ENCODE results near the gene TBCE.
A peak's percentile ranks its signal among the peaks of the same experiment; 100 is the strongest.

TBCE gene

DNA sequence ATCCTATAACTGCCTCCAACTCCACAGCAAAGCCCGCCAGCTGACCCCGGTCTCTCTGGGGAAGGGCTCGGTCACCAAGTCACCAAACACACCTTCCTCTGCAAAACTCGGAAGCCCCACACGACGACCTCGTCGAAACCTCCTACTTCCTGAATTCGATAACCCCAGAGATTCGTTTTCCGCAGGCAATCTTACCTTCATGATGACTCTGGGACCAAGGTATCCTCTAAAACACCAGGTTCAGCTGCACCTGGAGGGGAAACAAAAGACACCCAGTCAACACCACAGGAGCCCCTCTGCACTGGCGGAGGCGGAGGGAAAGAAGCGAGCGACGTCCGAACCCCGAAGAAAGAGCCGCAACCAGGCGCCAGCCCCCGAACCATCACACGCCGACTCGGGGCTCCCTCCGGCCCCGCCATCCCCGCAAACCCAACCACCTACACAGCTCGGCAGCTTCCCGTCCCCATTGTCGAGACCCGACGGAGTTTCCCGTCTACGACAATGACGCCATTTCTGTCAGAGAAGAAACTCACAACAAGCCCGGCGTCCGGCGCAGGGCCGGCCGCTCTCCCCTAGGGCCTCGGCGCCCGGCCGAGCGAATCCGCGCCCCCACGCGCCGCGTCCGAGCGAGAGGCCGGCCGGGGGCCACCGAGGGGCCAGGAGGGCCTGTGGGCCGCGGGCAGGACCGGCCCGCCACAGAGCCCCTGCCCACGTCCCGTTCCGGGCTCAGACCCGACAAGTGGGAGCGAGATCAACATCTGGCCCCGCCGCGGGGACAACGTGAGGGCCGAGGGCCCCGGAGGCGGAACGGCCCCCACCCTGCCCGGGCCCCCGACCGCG, 40.3 kb upstream of the TBCE start:
- TF ChIP-seq, protein P1, sequence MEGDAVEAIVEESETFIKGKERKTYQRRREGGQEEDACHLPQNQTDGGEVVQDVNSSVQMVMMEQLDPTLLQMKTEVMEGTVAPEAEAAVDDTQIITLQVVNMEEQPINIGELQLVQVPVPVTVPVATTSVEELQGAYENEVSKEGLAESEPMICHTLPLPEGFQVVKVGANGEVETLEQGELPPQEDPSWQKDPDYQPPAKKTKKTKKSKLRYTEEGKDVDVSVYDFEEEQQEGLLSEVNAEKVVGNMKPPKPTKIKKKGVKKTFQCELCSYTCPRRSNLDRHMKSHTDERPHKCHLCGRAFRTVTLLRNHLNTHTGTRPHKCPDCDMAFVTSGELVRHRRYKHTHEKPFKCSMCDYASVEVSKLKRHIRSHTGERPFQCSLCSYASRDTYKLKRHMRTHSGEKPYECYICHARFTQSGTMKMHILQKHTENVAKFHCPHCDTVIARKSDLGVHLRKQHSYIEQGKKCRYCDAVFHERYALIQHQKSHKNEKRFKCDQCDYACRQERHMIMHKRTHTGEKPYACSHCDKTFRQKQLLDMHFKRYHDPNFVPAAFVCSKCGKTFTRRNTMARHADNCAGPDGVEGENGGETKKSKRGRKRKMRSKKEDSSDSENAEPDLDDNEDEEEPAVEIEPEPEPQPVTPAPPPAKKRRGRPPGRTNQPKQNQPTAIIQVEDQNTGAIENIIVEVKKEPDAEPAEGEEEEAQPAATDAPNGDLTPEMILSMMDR (IDR thresholded peaks at IDR 0.05; ENCODE audit: insufficient read depth, low read depth, low read length, missing control alignments), result no peak
- H3K4me3 ChIP-seq (ENCODE audit: low read length), result peak overlapping the region; percentile 92
- DNase-seq (ENCODE audit: low read depth), result peak; percentile 56

DNA sequence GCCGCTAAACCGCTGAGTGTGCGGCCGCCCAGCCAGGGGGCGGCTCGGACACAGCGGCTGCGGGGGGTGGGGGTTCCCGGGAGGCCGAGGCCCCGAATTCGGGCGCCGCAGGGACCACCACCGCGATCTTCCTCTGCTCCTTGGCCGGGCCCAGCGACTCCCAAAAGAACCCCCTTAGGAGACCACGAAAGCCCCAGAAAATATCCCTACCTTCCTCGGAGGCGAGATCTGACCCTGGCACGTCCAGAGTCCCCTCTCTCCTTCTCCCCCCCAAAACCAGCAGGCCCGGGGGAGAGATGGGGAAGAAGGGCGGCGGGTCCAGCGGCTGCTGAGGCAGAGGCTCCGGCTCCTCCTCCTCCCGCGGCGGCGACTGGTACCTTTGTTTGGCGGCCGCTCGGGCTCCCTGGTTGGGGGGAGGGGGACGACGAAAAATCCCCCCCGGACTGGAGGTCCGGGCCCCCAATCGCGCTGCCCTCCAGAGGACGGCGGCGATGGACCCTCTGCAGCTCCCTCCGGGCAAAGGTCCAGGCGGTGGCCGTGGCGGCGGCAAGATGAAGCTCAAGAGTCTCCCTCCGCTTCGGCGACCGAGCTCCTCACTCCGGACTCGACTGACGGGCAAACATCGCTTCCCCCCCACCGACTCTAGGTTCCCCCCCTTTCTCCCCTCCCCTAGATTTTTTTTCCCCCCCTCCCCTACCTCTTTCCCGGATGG, 39.5 kb upstream of the TBCE start, which contains the start of gene ARID4B:
Gene ARID4B (minus strand): TSS at position 621 of the 712 bp plus-strand sequence. CDS start 1,260 bp downstream, outside the sequence.
- no peak for DNase-seq (ENCODE audit: low read depth)
- H3K4me3 ChIP-seq (ENCODE audit: low read length), result peak within 1 kb of the TSS; percentile 92
- TF ChIP-seq, protein P1 (IDR thresholded peaks at IDR 0.05; ENCODE audit: insufficient read depth, low read depth, low read length, missing control alignments), result no peak

DNA sequence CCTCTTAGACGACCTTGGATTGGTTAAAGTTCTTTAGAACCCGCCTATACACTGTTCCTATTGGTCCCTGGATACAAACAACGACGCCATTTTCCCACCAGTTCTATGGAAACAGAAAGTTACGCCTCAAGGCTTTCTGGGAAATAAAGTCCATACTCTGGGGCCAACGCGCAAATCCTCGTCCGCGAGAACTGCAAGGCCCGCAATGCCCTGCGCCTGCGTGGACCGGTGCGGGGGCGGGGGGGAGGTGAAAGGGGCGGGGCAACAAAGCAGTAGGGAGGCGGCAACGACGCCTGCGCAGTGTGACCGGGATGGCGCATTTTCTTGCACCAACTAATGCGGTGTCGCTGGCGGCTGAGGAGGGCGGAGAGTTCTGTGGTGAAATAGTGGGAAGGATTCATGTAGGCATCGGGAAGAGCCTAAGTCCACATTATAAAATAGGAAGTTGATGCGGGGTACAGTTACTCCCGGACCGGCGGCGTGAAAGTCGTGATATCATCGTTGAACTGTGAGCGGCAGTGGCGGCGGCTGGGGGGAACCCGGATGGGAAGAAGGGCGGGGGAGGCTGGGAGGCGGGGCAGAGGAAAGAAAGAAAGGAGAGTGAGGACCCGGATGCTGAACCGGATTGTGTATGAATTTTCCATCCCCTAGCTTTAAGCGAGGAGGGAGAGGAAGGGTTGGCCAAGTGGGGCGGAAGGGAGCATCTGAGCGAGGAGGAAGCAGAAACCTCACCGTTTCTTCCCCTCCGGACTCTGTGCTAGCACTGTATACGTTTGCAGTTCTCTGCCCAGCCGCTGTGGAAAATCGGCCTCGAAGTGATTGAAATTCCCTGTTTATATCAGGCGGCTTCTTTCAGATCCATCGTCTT, 38.7 kb upstream of the TBCE start, which contains the start of gene GGPS1:
Gene GGPS1 (plus strand): TSS at position 300 of the 868 bp plus-strand sequence. CDS start 6,695 bp downstream, outside the sequence.
- TF ChIP-seq, protein P1 (IDR thresholded peaks at IDR 0.05; ENCODE audit: insufficient read depth, low read depth, low read length, missing control alignments), result no peak
- peak within 1 kb of the TSS; percentile 92 for H3K4me3 ChIP-seq (ENCODE audit: low read length)
- DNase-seq (ENCODE audit: low read depth), result peak; percentile 100

DNA sequence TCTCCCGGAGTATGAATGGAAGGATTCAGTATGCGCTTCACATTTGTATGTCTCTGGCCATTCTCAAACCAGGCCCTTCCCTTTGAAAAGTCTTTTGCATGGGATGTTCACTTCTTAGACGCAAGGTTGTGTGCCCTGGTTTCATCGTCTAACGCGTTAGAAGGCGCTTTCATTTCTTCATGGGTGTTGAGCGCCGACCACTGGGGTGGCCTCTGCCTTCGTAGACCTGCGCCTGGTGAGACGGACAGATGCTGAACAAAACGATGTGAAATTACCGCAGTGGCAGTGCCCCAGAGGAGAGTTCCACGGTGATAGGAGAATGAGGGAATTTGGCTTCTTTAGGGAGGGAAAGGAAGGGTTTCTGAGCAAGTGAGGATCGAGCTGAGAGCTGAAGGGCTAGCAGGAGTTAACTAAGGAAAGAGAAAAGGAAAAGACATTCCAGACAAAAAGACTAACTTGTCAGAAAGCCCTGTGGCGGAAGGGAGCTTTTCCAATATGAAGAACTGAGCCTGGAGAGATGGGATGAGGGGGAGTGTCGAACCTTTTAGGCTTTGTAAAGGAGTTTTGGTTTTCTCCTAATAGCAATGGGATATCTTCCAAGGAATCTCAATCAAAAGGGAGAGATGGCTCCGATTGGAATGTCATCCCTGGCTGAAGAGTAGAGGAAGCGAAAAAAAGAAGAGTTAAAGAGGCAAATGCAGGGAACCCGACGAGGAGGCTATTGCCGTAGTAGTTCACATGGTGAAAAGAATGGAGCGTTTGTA, 37.9 kb upstream of the TBCE start:
- H3K4me3 ChIP-seq (ENCODE audit: low read length), result peak overlapping the region; percentile 64
- TF ChIP-seq, protein P1 (IDR thresholded peaks at IDR 0.05; ENCODE audit: insufficient read depth, low read depth, low read length, missing control alignments), result peak; percentile 5
- DNase-seq (ENCODE audit: low read depth), result peak; percentile 48

DNA sequence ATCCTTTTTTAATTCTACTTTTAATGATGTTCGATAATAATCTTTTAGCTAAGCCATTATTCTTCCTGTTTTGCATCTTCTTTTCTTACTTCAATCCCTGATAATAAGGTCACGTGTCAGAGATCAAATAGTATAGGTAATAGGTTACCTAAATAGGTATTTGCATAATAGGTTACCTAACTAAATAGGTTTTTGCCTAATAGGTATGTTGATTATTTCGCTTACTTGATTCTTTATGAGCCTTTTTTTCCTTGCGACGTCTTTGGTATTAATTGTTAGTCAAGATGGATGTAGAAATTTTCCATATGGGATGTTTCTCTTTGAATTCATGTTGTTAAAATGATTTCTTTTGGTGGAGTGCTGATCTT, 36.3 kb upstream of the TBCE start:
- TF ChIP-seq, protein P1 (IDR thresholded peaks at IDR 0.05; ENCODE audit: insufficient read depth, low read depth, low read length, missing control alignments), result no peak
- no peak overlapping the region for H3K4me3 ChIP-seq (ENCODE audit: low read length)
- no peak for DNase-seq (ENCODE audit: low read depth)

DNA sequence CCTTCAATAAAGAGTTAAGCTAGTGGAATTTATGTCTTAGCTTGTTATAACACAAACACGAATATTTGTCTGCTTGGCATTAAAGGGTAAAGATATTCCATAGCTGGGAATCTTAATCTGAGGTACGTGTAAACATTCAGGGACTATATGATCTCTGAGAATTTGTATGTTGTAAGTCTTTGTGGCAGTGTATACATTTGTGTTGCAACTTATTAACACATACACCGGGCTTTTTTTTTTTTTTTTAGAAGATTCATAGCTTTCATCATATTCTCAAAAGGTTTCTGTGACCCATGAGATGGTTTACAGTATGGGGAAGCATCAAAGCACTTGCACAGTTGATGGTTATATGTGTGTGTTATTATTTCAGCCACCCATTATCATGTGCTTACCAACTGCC, 35.8 kb upstream of the TBCE start:
- TF ChIP-seq, protein P1 (IDR thresholded peaks at IDR 0.05; ENCODE audit: insufficient read depth, low read depth, low read length, missing control alignments), result no peak
- no peak for DNase-seq (ENCODE audit: low read depth)
- H3K4me3 ChIP-seq (ENCODE audit: low read length), result peak overlapping the region; percentile 14

Measured in epithelial cell of esophagus (primary cell).